CD14-positive monocyte (primary cell): ENCODE data around the gene TIMMDC1. TPM values are rescaled to one million over a fixed set of nuclear protein-coding genes. Genes with fewer than 3 reads are reported as not detected.

ENCODE experiments used
- DNase-seq, 3 donors: peaks; one replicate each; pipeline ENCODE4 v3.0.0-alpha.2; 2011 to 2022
- H2AFZ ChIP-seq: 2 replicates; pipeline ENCODE4 v1.6.0; 2012; ENCODE audit warnings: mild to moderate bottlenecking, low read depth, low read length, inconsistent platforms; ENCODE audit not compliant: insufficient read depth, poor library complexity, severe bottlenecking
- H3K27ac ChIP-seq, 2 donors: 1 replicate in 1 of 2; 2 replicates in 1 of 2; pipeline ENCODE4 v1.5.1; 2012 to 2013; ENCODE audit warnings: low read length in 2 of 2, control low read depth in 1 of 2, inconsistent platforms in 1 of 2, low read depth in 1 of 2, mild to moderate bottlenecking in 1 of 2
- H3K27me3 ChIP-seq, 2 donors: one replicate each; pipeline versions ENCODE4 v1.6.0 to v1.6.1; 2011 to 2013; ENCODE audit warnings: low read length in 2 of 2; ENCODE audit not compliant: control insufficient read depth in 2 of 2, insufficient read depth in 2 of 2
- H3K36me3 ChIP-seq, 2 donors: replicated peaks in 1 of 2; 1 replicate in 1 of 2; 2 replicates in 1 of 2; pipeline versions ENCODE4 v1.5.1 to v1.6.1; 2012 to 2013; ENCODE audit warnings: low read length in 2 of 2, control low read depth in 1 of 2, inconsistent platforms in 1 of 2, mild to moderate bottlenecking in 1 of 2; ENCODE audit not compliant: insufficient read depth in 2 of 2, control insufficient read depth in 1 of 2
- H3K4me1 ChIP-seq, 2 donors: 1 replicate in 1 of 2; 2 replicates in 1 of 2; pipeline versions ENCODE4 v1.5.1 to v1.6.1; 2012 to 2013; ENCODE audit warnings: low read length in 2 of 2, control low read depth in 1 of 2, inconsistent platforms in 1 of 2, mild to moderate bottlenecking in 1 of 2, moderate library complexity in 1 of 2; ENCODE audit not compliant: insufficient read depth in 2 of 2, control insufficient read depth in 1 of 2
- H3K4me2 ChIP-seq: replicated peaks from 2 replicates; pipeline ENCODE3; 2012; ENCODE audit warnings: low read length, moderate library complexity, mild to moderate bottlenecking; ENCODE audit not compliant: poor library complexity, severe bottlenecking; ENCODE audit errors: extremely low read depth
- H3K4me3 ChIP-seq, 3 experiments: fragments of 200-600 bp in 1 of 3; sonication (generic) in 1 of 3; replicated peaks in 1 of 3; 1 replicate in 2 of 3; 2 replicates in 1 of 3; pipeline ENCODE4 v1.5.1; 2011 to 2013; ENCODE audit warnings: low read length in 3 of 3, mild to moderate bottlenecking in 3 of 3, control low read depth in 2 of 3, low read depth in 2 of 3, inconsistent platforms in 1 of 3, moderate library complexity in 1 of 3
- H3K79me2 ChIP-seq: 2 replicates; pipeline ENCODE4 v1.6.0; 2012; ENCODE audit warnings: mild to moderate bottlenecking, control low read depth, inconsistent platforms, low read length, moderate library complexity; ENCODE audit not compliant: insufficient read depth
- H3K9ac ChIP-seq: 2 replicates; pipeline ENCODE4 v1.6.0; 2017; ENCODE audit warnings: low read length, mild to moderate bottlenecking; ENCODE audit not compliant: insufficient read depth, poor library complexity, severe bottlenecking
- H3K9me3 ChIP-seq, 2 donors: replicated peaks in 1 of 2; 1 replicate in 1 of 2; 2 replicates in 1 of 2; pipeline versions ENCODE4 v1.5.1 to v1.6.1; 2012 to 2013; ENCODE audit warnings: low read length in 2 of 2, control low read depth in 1 of 2; ENCODE audit not compliant: control insufficient read depth in 1 of 2, insufficient read depth in 1 of 2
- H4K20me1 ChIP-seq: 2 replicates; pipeline ENCODE4 v1.6.0; 2012; ENCODE audit warnings: mild to moderate bottlenecking, low read length, control low read depth, moderate library complexity; ENCODE audit not compliant: insufficient read depth
- H3K27ac Mint-ChIP-seq, 7 donors: one replicate each; pipeline ENCODE4 v1.8.0; 2020; ENCODE audit warnings: mild to moderate bottlenecking in 7 of 7, mixed read lengths in 7 of 7, moderate library complexity in 6 of 7, inconsistent platforms in 2 of 7
- H3K27me3 Mint-ChIP-seq, 3 donors: one replicate each; pipeline ENCODE4 v1.8.0; 2021 to 2022; ENCODE audit warnings: low read depth in 3 of 3, mild to moderate bottlenecking in 3 of 3, mixed read lengths in 3 of 3, moderate library complexity in 3 of 3, inconsistent platforms in 1 of 3
- H3K36me3 Mint-ChIP-seq, 2 donors: one replicate each; pipeline ENCODE4 v1.8.0; 2020; ENCODE audit warnings: mixed read lengths in 2 of 2, inconsistent platforms in 1 of 2, mild to moderate bottlenecking in 1 of 2
- H3K4me1 Mint-ChIP-seq: one replicate; pipeline ENCODE4 v1.8.0; 2020; ENCODE audit warnings: mild to moderate bottlenecking, mixed read lengths
- H3K4me3 Mint-ChIP-seq, 2 donors: one replicate each; pipeline ENCODE4 v1.8.0; 2020; ENCODE audit warnings: mild to moderate bottlenecking in 2 of 2, mixed read lengths in 2 of 2, moderate library complexity in 1 of 2
- H3K9me3 Mint-ChIP-seq, 7 donors: one replicate each; pipeline ENCODE4 v1.8.0; 2020 to 2022; ENCODE audit warnings: mixed read lengths in 7 of 7, mild to moderate bottlenecking in 6 of 7, moderate library complexity in 6 of 7, inconsistent platforms in 2 of 7
- CTCF ChIP-seq: fragments of 200-600 bp; IDR thresholded peaks from one replicate; pipeline ENCODE4 v1.8.0; 2022; ENCODE audit warnings: antibody characterized with exemption, mild to moderate bottlenecking
- WGBS: methylation state at CpG from one replicate; pipeline ENCODE4 v1.1.5; 2013; ENCODE audit warnings: missing lambda C conversion rate; ENCODE audit not compliant: insufficient coverage; 5-methylcytosine and 5-hydroxymethylcytosine counted together
- intact Hi-C, 2 donors: fragments of 100-400 bp; cut with micrococcal nuclease; formaldehyde crosslinking; loops; one replicate each; pipeline versions ENCODE4 v1.15.0 to v1.15.1; 2023
- polyA plus RNA-seq, 3 donors: library from polyadenylated mRNA; depleted of rRNA in 1 of 3; unstranded in 2 of 3; stranded (reverse) in 1 of 3; fragments of 300-500 nt in 2 of 3; fragments of >200 nt in 1 of 3; fragmentation: Illumina TruSeq in 2 of 3; gene quantifications; 1 replicate in 2 of 3; 2 replicates in 1 of 3; pipeline ENCODE4 v1.2.3, GENCODE V29; 2012 to 2021

TIMMDC1 gene
- polyA plus RNA-seq, 3 donors: 34.1 to 81.1 (median 78.2) TPM

- TF ChIP-seq CTCF: no peak
- Histone ChIP-seq H4K20me1 (no peaks in the 10 kb centered on the region), H3K9ac (no peak overlapping the region), H3K27ac (peak overlapping the region; percentile 49 to 75), H3K4me2 (no peak overlapping the region), H3K4me3 (no peak overlapping the region), H3K4me1 (peaks cover 26 to 36% of the 10 kb centered on the region in 2 donors), H3K36me3 (peaks cover 65 to 90% of the 10 kb centered on the region in 2 donors), H3K9me3 (no peaks in the 10 kb centered on the region), H3K79me2 (peaks cover 78% of the 10 kb centered on the region), H2AFZ (no peak overlapping the region), H3K27me3 (no peaks in the 10 kb centered on the region)
- no peak for DNase-seq
- 100% methylated on average over 1 of the region's 1 CpG for WGBS
- H3K27me3 Mint-ChIP-seq: peaks cover 0 to 1% (median 0%) of the 10 kb centered on the region in 3 donors
- H3K9me3 Mint-ChIP-seq: no peaks in the 10 kb centered on the region
- H3K4me3 Mint-ChIP-seq: peak overlapping the region in 1 of 2 donors; percentile 11
- peaks cover 43% of the 10 kb centered on the region for H3K4me1 Mint-ChIP-seq
- peaks cover 72 to 79% of the 10 kb centered on the region in 2 donors for H3K36me3 Mint-ChIP-seq
- peak overlapping the region; percentile 76 to 95 (median 91) for H3K27ac Mint-ChIP-seq
- intact Hi-C loops: no loop called here
Observed at GRCh38 chr3:119456469-119456868, 41.9 kb upstream of the TIMMDC1 start.

- peaks cover 67 to 76% of the 10 kb centered on the region in 2 donors for H3K36me3 Mint-ChIP-seq
Observed at GRCh38 chr3:119457246-119457645, 41.1 kb upstream of the TIMMDC1 start.

More at GRCh38 chr3:119457246-119457645, 41.1 kb upstream of the TIMMDC1 start:
- Mint-ChIP-seq H3K4me3 (peak overlapping the region in 1 of 2 donors; percentile 20), H3K27ac (peak overlapping the region; percentile 76 to 95 (median 91)), H3K4me1 (peaks cover 51% of the 10 kb centered on the region), H3K9me3 (no peaks in the 10 kb centered on the region), H3K27me3 (peaks cover 0 to 1% (median 0%) of the 10 kb centered on the region in 3 donors)
- Histone ChIP-seq H3K27me3 (no peaks in the 10 kb centered on the region), H3K27ac (peak overlapping the region; percentile 49 to 75), H3K4me1 (peaks cover 33 to 44% of the 10 kb centered on the region in 2 donors), H3K9ac (no peak overlapping the region), H3K79me2 (peaks cover 86% of the 10 kb centered on the region), H3K9me3 (no peaks in the 10 kb centered on the region), H3K4me2 (peak overlapping the region; percentile 20), H2AFZ (no peak overlapping the region), H3K4me3 (no peak overlapping the region), H3K36me3 (peaks cover 58 to 90% of the 10 kb centered on the region in 2 donors), H4K20me1 (no peaks in the 10 kb centered on the region)
- intact Hi-C loops: no loop called here
- WGBS: no CpG with 5 or more reads among the region's 4 CpGs
- no peak for TF ChIP-seq CTCF
- DNase-seq: peak; percentile 43 to 52 (median 46)
